ENCODE results near the gene FLYWCH1. TPM values are rescaled to one million over a fixed set of nuclear protein-coding genes. Genes with fewer than 3 reads are reported as not detected.

The FLYWCH1 gene
- total RNA-seq, 1 experiment from 2014 or later: 12.5 TPM

GRCh38 chr16:2923481-2923880, 11.8 kb downstream of the FLYWCH1 start:
- Histone ChIP-seq H3K4me2 (ENCODE audit: insufficient read depth, insufficient read length, low read length) (no peak overlapping the region), H3K4ac (ENCODE audit: low read depth, low read length) (no peak overlapping the region), H4K20me1 (ENCODE audit: control insufficient read depth, insufficient read depth, insufficient read length) (no peaks in the 10 kb centered on the region), H3K79me2 (ENCODE audit: insufficient read depth, low read length) (no peaks in the 10 kb centered on the region), H3K23me2 (ENCODE audit: insufficient read length, low read depth, low read length, poor library complexity, severe bottlenecking) (peaks cover 5% of the 10 kb centered on the region), H3K27me3 (ENCODE audit: insufficient read depth, low read length) (no peaks in the 10 kb centered on the region), H2AK5ac (ENCODE audit: insufficient read length, low read length) (no peak overlapping the region), H3K56ac (ENCODE audit: insufficient read length, low read depth, low read length) (no peak overlapping the region), H4K5ac (ENCODE audit: insufficient read length, low read depth, low read length) (no peak overlapping the region), H3K9me3 (ENCODE audit: control insufficient read depth, low read depth, low read length) (no peaks in the 10 kb centered on the region), H2BK120ac (ENCODE audit: low read depth, low read length, poor library complexity, severe bottlenecking) (no peak overlapping the region), H2BK5ac (ENCODE audit: insufficient read length, low read length) (no peak overlapping the region), H2AFZ (ENCODE audit: low read length) (no peak overlapping the region), H3K9ac (ENCODE audit: extremely low read depth, insufficient read length, low read length) (no peak overlapping the region), H3K14ac (ENCODE audit: insufficient read depth, low read length) (no peak overlapping the region), H3K4me1 (ENCODE audit: insufficient read depth, low read length) (no peaks in the 10 kb centered on the region), H4K8ac (replicated peaks; ENCODE audit: insufficient read length, low read depth, low read length) (no peak overlapping the region), H3K23ac (ENCODE audit: insufficient read length, low read depth, low read length) (no peak overlapping the region), H2BK12ac (ENCODE audit: insufficient read length, low read depth, low read length) (no peak overlapping the region), H3K18ac (ENCODE audit: insufficient read length, low read depth, low read length) (no peak overlapping the region), H2BK15ac (ENCODE audit: low read depth, low read length) (no peak overlapping the region), H2BK20ac (ENCODE audit: low read depth, low read length, poor library complexity, severe bottlenecking) (no peak overlapping the region), H3T11ph (ENCODE audit: low read length) (no peak overlapping the region), H3K27ac (ENCODE audit: insufficient read length, low read depth, low read length) (no peak overlapping the region), H4K91ac (ENCODE audit: insufficient read length, low read depth, low read length) (no peak overlapping the region), H3K79me1 (ENCODE audit: insufficient read depth, low read depth, low read length, poor library complexity, severe bottlenecking) (no peaks in the 10 kb centered on the region)
- Mint-ChIP-seq H3K27ac (no peak overlapping the region), H3K9me3 (peaks cover 10 to 11% of the 10 kb centered on the region in 2 experiments), H3K4me1 (peaks cover 21 to 25% of the 10 kb centered on the region in 2 experiments), H3K4me3 (no peak overlapping the region), H3K36me3 (ENCODE audit: insufficient read depth in 1 of 3, low read depth in 3 of 3) (peaks cover 12 to 19% (median 14%) of the 10 kb centered on the region in 3 experiments), H3K27me3 (ENCODE audit: low read depth) (peaks cover 6% of the 10 kb centered on the region)
- WGBS (ENCODE audit: extremely low coverage, insufficient read length, low lambda C conversion rate): no CpG with 5 or more reads among the region's 14 CpGs
- DNase-seq: no peak
- no peak for TF ChIP-seq CTCF (conservative IDR thresholded peaks at IDR 0.05)

Data from H9 (cell line).